Dendritic cell treated with granulocyte-macrophage colony-stimulating factor and Interleukin-4, amounts not matched to agents 40 ng/mL and 50 ng/mL, for 4 days (primary cell): Measurements from ENCODE around the gene KCNH3.
"Not testable (repeated sequence)": the region's sequence is repeated elsewhere in the genome, so short reads cannot be mapped to it uniquely, and the experiment has no call there.

Experiments used
- H3K27ac Mint-ChIP-seq: one replicate; pipeline ENCODE4 v1.8.0; 2022; ENCODE audit warnings: mild to moderate bottlenecking, mixed read lengths
- H3K27me3 Mint-ChIP-seq: one replicate; pipeline ENCODE4 v1.8.0; 2022; ENCODE audit warnings: mild to moderate bottlenecking, mixed read lengths
- H3K36me3 Mint-ChIP-seq: one replicate; pipeline ENCODE4 v1.8.0; 2022; ENCODE audit warnings: low read depth, mixed read lengths
- H3K4me1 Mint-ChIP-seq: one replicate; pipeline ENCODE4 v1.8.0; 2022; ENCODE audit warnings: low read depth, mixed read lengths
- H3K4me3 Mint-ChIP-seq: one replicate; pipeline ENCODE4 v1.8.0; 2022; ENCODE audit warnings: mild to moderate bottlenecking, moderate library complexity, mixed read lengths
- H3K9me3 Mint-ChIP-seq: one replicate; pipeline ENCODE4 v1.8.0; 2022; ENCODE audit warnings: mixed read lengths
- intact Hi-C: fragments of 100-400 bp; cut with micrococcal nuclease; formaldehyde crosslinking; loops from one replicate; pipeline ENCODE4 v1.15.0; 2022

Gene KCNH3

DNA sequence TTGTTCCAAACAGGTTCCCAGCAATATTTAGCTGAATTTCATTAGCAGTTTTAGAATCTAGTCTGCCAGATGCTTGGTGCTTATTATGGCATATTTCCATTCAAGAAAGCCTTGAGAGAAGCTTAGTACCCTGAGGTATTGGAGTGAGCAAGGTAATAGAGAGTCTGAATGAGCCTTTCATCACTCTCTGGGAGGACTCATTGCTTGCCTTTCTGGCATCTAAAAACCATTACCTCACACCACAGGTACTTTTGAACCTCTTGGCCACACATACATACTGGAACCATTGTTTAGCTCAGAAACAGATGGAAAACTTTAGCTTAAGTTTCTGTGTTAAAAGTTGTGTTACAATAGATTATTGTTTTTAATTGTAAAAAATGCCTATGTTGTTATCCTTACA is 27.4 kb upstream of the KCNH3 start:
- no peaks in the 10 kb centered on the region for H3K9me3 Mint-ChIP-seq
- H3K4me1 Mint-ChIP-seq, result peaks cover 19% of the 10 kb centered on the region
- H3K27ac Mint-ChIP-seq, result no peak overlapping the region
- peaks cover 13% of the 10 kb centered on the region for H3K36me3 Mint-ChIP-seq
- H3K27me3 Mint-ChIP-seq, result no peaks in the 10 kb centered on the region
- intact Hi-C loops, result loop anchor here (5.0 kb wide), 1 partner anchor 219 kb away; no protein-coding TSS in a partner anchor
- H3K4me3 Mint-ChIP-seq, result no peak overlapping the region

DNA sequence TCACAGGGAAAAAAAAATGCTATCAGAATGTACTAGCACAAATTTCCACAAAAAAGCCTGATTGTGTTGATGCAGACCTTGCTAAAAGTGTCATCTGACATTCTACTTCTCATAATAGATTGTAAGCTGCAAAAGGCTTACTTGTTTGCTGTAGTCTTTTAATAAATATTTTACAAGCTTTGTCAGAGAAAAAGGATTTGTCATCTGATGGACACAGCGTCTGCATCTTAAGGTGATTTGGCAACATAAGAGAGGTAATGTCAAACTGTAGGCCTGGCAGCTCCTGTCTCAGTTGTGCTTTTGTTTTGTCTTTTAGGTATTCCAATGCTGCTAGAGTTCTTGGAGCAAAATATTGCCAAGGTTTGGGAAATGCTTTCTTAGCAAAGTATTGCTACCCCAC is 26.3 kb upstream of the KCNH3 start:
- Mint-ChIP-seq H3K9me3 (no peaks in the 10 kb centered on the region), H3K36me3 (peaks cover 11% of the 10 kb centered on the region), H3K27me3 (no peaks in the 10 kb centered on the region), H3K4me3 (no peak overlapping the region), H3K4me1 (peaks cover 19% of the 10 kb centered on the region), H3K27ac (no peak overlapping the region)
- intact Hi-C loops, result loop anchor here (5.0 kb wide), 1 partner anchor 220 kb away; no protein-coding TSS in a partner anchor

DNA sequence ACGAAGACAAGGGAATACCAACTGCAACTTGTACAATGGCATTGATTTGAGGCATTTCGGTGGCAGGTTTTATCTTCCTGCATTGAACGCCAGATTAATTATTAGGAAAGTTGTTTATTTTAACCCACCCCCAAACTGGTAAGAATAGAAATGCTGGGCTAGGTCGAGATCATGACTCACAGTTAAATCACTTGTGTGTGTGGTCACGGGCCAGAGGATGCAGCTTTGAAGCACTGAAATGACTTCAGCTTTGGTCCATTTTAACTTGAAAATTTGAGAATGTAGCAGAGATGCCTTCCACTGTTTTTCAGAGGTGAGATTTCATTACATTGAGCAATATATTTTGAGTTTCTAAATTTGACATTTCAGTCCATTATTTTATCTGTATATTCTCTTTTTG is 23.6 kb upstream of the KCNH3 start:
- intact Hi-C loops, result no loop called here
- no peaks in the 10 kb centered on the region for H3K9me3 Mint-ChIP-seq

DNA sequence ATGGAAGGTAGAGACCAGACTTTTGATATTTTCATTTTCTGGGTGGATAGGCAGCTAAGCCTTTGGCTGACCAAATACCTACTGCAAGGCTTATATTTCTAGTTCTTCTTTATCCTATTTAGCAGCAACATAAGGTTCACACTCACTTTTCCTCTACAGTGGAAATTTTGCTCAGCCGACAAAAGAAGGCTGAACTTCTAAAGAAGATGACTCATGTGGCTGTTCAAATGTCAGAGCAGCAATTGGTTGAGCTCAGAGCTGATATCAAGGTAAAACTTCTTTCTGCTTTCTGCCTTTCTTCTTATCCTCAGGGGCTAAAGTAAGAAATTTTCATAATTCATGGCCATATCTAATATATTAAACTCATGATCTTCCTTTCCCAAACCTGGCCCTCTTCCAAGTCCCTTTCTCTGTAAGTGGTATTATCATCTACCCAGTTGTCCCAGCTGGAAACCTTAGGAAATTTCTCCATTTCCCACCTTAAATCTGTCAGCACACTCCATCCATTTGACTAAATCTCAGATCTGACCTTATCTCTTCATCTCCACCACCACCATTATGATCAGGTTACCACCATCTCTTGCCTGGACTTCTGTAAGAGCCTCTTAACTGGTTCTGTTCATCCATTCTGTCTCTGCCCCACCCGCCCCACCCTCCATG is 19.8 kb upstream of the KCNH3 start:
- Mint-ChIP-seq H3K36me3 (peaks cover 37% of the 10 kb centered on the region), H3K27ac (no peak overlapping the region), H3K27me3 (no peaks in the 10 kb centered on the region), H3K4me3 (no peak overlapping the region), H3K9me3 (no peaks in the 10 kb centered on the region), H3K4me1 (peaks cover 12% of the 10 kb centered on the region)
- intact Hi-C loops, result no loop called here

More for the DNA sequence above, 23.6 kb upstream of the KCNH3 start:
- H3K4me1 Mint-ChIP-seq, result peaks cover 17% of the 10 kb centered on the region
- no peak overlapping the region for H3K4me3 Mint-ChIP-seq
- no peaks in the 10 kb centered on the region for H3K27me3 Mint-ChIP-seq
- peaks cover 20% of the 10 kb centered on the region for H3K36me3 Mint-ChIP-seq
- no peak overlapping the region for H3K27ac Mint-ChIP-seq

DNA sequence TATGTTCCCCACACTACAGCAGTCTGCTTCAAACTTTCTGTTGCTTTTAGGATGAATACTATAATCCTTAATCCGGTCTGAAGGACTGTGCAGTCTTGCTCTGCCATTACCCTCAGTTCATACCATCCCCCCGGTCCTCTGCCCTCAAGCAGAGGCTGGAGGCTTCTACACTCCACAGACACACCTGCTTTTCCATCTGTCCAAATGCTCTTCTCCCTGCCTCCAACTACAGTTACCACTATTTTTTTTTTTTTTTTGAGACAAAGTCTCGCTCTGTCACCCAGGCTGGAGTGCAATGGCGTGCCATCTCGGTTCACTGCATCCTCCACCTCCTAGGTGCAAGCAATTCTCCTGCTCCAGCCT is 19.3 kb upstream of the KCNH3 start:
- no peak overlapping the region for H3K4me3 Mint-ChIP-seq
- peaks cover 12% of the 10 kb centered on the region for H3K4me1 Mint-ChIP-seq
- no peaks in the 10 kb centered on the region for H3K9me3 Mint-ChIP-seq
- no peaks in the 10 kb centered on the region for H3K27me3 Mint-ChIP-seq
- intact Hi-C loops, result no loop called here
- peaks cover 40% of the 10 kb centered on the region for H3K36me3 Mint-ChIP-seq
- no peak overlapping the region for H3K27ac Mint-ChIP-seq

DNA sequence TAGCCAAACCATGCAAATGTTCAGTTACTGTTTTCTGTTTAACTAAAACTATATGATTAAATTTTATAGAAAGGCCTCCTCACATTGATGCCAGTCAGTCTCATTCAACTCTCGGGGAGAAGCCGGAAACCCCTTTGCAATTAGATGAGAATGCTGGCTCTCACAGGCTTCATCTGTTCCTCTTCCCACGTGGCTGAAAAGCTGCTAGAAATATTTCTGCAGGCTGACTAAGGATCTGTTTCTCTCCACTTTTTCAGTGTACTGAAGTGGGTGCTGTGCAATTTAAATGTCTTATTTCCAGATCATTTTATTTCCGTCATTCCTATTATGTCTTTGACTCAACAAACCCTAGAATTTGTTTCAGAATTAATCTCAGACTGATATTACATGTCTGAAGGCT is 17.4 kb upstream of the KCNH3 start:
- H3K36me3 Mint-ChIP-seq, result peaks cover 52% of the 10 kb centered on the region
- no peak overlapping the region for H3K27ac Mint-ChIP-seq
- intact Hi-C loops, result no loop called here
- no peaks in the 10 kb centered on the region for H3K27me3 Mint-ChIP-seq
- H3K9me3 Mint-ChIP-seq, result no peaks in the 10 kb centered on the region
- no peak overlapping the region for H3K4me3 Mint-ChIP-seq
- H3K4me1 Mint-ChIP-seq, result peaks cover 12% of the 10 kb centered on the region

DNA sequence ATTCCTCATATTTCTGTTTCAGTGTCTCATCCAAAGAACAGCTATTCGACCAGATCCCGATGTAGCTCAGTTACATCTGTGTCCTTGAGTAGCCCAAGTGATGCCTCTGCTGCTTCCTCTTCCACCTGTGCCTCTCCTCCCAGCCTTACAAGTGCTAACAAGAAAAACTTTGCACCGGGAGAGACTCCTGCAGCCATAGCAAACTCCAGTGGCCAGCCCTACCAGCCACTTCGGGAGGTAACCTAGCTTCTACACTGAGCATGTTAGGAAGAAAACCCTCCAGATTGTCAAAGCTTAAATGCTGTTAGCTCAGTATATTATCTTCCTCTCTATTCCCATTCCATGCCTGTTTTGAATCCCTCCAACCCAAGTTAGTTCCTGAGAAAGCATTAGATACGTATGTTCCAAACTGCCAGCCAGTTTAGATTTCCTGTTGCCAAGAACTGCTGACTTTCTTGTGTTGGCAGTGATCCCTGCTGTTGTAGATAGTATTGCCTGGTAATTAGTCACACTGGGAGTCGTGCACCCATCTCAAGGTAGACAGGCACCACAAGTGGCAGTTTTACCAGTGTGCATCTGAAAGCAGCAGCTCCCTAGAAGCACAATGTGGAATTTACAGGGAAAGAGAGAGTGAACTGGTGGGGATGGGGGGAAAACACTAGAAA is 14.0 kb upstream of the KCNH3 start:
- H3K27ac Mint-ChIP-seq, result no peak overlapping the region
- H3K4me3 Mint-ChIP-seq, result no peak overlapping the region
- H3K36me3 Mint-ChIP-seq, result peaks cover 52% of the 10 kb centered on the region
- H3K27me3 Mint-ChIP-seq, result no peaks in the 10 kb centered on the region
- intact Hi-C loops, result no loop called here
- no peaks in the 10 kb centered on the region for H3K9me3 Mint-ChIP-seq
- H3K4me1 Mint-ChIP-seq, result peaks cover 12% of the 10 kb centered on the region

DNA sequence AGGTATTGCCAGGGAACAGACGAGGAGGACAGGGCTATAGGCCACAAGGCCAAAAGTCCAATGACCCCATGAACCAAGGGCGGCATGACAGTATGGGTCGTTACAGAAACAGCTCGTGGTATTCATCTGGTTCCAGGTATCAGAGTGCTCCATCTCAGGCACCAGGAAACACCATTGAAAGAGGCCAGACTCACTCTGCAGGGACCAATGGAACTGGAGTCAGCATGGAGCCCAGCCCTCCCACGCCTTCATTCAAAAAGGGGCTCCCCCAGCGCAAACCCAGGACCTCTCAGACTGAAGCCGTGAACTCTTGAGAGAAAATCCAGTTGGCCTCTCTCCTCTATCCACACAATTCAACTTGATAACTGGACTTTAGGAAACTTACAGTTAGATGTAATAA is 12.9 kb upstream of the KCNH3 start:
- Mint-ChIP-seq H3K27me3 (no peaks in the 10 kb centered on the region), H3K9me3 (no peaks in the 10 kb centered on the region), H3K27ac (no peak overlapping the region), H3K36me3 (peaks cover 47% of the 10 kb centered on the region), H3K4me3 (no peak overlapping the region), H3K4me1 (peaks cover 12% of the 10 kb centered on the region)
- intact Hi-C loops, result no loop called here

DNA sequence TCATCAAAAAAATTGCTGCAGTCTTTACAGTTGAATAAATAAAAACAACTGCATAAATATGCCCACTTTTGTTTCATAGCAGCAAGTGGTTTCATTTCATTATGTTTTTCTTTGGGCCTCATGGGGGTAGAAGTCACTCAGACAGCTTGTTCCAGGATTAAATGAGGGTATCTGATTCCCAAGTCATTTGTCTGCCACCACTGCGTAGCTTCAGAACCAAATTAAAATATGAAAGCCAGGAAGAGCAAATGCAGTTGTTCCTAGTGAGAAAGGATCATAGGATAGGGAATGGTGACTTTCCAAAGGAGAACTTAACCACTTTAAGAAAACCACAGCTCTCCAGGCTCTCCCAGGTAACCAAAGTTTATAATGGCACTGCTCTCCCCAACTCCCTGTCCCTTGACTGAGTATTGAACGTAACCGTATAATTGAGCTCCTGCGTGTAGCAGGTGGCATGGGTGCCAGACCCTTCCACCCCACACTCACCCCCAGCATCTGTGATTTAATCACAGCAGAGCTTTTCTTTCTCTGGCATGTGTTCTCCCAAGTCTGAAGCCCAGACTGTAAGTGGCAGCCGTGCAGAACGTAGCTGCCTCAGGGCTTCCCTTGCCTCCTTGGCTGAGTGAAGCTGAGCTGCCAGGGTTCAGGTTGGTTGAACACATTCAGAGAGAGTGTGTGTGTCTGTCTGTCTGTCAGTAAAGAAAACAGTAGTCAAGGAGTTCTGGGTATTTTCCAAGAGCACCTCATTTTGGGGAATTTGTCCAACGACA is 11.3 kb upstream of the KCNH3 start:
- Mint-ChIP-seq H3K27ac (no peak overlapping the region), H3K4me1 (peaks cover 6% of the 10 kb centered on the region), H3K9me3 (no peaks in the 10 kb centered on the region), H3K4me3 (no peak overlapping the region), H3K36me3 (peaks cover 44% of the 10 kb centered on the region), H3K27me3 (no peaks in the 10 kb centered on the region)
- intact Hi-C loops, result no loop called here

DNA sequence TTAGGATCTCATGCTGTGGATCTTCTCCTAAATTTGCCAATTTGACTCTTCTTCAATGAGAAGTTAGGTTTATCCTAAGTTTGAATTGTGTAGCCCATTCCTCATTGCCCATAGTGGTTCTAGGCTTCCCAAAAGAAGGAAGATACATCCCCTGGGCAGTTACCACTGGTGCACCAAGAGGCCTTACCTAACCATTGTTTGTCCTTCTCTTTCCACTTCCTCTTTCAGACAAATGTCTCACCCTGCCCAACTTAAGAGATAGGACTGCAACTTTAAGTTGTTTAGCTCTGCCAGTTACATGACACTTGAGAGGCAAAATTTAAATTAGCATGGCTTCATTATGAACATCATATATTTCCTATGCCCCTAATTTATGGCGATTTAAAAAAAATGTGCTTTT is 9.4 kb upstream of the KCNH3 start:
- peaks cover 29% of the 10 kb centered on the region for H3K36me3 Mint-ChIP-seq
- no peak overlapping the region for H3K27ac Mint-ChIP-seq
- peaks cover 3% of the 10 kb centered on the region for H3K27me3 Mint-ChIP-seq
- intact Hi-C loops, result no loop called here
- no peaks in the 10 kb centered on the region for H3K9me3 Mint-ChIP-seq
- H3K4me1 Mint-ChIP-seq, result peaks cover 6% of the 10 kb centered on the region
- no peak overlapping the region for H3K4me3 Mint-ChIP-seq

DNA sequence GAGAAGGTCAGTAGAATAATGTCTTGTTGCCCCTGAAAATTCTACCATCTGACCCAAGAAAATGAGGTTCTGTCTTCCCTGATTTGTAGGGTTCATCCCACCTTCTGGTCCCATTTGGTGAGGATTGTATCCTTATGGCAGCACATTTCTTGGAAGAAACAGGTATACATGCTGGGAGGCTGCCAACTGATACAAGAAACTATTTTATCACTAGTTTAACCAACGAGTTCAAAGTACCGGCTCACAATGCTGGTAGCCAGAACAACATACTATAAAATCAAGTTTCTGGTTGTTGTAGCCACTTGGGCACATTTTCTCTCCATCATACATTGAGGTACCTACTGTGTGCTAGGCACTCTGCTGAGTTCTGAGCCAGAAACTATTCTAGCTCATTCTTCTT is 7.1 kb upstream of the KCNH3 start:
- Mint-ChIP-seq H3K27me3 (peaks cover 9% of the 10 kb centered on the region), H3K4me3 (no peak overlapping the region), H3K4me1 (peaks cover 29% of the 10 kb centered on the region), H3K27ac (no peak overlapping the region), H3K36me3 (peaks cover 6% of the 10 kb centered on the region), H3K9me3 (no peaks in the 10 kb centered on the region)
- intact Hi-C loops, result no loop called here

DNA sequence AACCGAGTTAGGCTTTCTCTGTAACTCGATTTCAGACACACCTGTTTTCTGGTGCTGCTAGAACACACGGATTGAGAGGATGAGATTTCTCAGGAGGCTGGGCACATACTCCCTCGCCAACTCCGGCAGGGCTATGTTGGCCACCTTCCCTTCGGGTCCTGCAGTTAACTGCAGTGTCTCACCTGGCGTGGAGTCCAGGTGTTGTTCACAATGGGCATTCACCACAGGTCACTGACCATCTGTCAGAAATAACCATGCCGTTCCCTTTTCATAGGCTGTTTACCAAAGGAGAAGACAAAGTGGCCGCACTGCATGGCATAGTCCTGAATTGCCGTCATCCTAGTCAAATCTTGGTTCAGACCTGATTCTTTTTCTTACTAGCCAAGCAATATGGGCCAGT is 5.5 kb upstream of the KCNH3 start:
- no peak overlapping the region for H3K4me3 Mint-ChIP-seq
- H3K36me3 Mint-ChIP-seq, result no peaks in the 10 kb centered on the region
- no peak overlapping the region for H3K27ac Mint-ChIP-seq
- peaks cover 38% of the 10 kb centered on the region for H3K4me1 Mint-ChIP-seq
- peaks cover 15% of the 10 kb centered on the region for H3K27me3 Mint-ChIP-seq
- intact Hi-C loops, result no loop called here
- H3K9me3 Mint-ChIP-seq, result no peaks in the 10 kb centered on the region

DNA sequence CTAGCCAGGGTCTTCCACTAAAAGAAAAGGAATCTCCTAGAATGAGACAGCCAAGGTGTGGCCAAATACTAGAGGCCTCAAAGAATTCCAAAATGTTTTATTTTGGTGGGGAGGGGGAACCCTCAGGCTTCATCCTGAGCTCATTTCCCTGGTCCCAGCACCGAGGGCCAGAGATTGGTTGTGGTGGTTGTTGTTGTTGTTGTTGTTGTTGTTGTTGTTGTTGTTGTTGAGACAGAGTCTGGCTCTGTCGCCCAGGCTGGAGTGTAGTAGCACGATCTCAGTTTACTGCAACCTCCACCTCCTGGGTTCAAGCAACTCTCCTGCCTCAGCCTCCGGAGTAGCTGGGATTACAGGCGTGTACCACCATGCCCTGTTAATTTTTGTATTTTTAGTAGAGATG is 4.7 kb upstream of the KCNH3 start:
- Mint-ChIP-seq H3K4me1 (peaks cover 38% of the 10 kb centered on the region), H3K27me3 (peaks cover 15% of the 10 kb centered on the region)
- H3K27ac Mint-ChIP-seq, H3K36me3 Mint-ChIP-seq, intact Hi-C loops, H3K9me3 Mint-ChIP-seq, H3K4me3 Mint-ChIP-seq: not testable (repeated sequence)

DNA sequence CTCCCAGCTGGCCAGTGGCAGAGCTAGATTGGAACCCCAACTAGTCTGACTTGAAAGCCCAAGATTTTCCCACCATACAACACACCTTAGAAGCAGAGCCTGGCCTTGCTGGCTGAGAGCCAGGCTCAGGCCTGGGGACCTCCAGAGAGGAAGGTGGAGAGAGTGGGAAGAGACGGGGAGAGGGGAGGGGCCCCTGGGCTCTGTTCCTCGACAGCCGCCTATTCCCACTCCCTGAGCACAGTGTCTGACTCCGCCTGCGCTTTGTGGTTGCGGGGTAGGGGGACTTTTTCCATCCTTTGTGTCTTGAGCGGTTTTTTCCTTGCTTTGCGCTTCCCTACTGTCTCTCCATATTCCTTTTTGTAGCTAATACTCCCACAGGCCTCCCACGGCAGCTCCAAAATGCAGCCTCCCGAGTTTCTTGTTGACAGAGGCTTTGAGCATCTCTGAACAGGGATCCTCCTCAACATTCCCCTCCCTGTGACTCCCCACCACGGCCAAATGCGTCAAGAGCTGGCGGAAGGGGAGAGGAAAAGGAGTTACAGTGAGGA is 4.0 kb upstream of the KCNH3 start:
- H3K27me3 Mint-ChIP-seq, result peaks cover 20% of the 10 kb centered on the region
- H3K4me3 Mint-ChIP-seq, result no peak overlapping the region
- no peaks in the 10 kb centered on the region for H3K9me3 Mint-ChIP-seq
- intact Hi-C loops, result no loop called here
- no peak overlapping the region for H3K27ac Mint-ChIP-seq
- no peaks in the 10 kb centered on the region for H3K36me3 Mint-ChIP-seq
- H3K4me1 Mint-ChIP-seq, result peaks cover 36% of the 10 kb centered on the region
